ENCODE results near the gene DLGAP4.

The DLGAP4 gene

DNA sequence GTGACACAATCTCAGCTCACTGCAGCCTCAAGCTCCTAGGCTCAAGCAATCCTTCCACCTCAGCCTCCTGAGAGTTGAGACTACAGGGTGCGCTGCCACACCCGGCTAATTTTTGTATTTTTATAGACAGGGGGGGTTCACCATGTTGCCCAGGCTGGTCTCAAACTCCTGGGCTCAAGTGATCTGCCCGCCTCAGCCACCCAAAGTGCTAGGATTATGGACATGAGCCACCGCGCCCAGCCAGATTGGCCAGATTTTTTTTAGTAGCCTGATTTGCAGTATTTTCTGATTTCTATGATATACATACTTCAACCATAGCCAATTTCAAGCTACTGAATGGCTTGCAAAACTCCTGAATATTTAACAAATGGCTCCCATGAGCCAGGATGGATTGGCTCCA lies 21.4 kb upstream of the DLGAP4 start:
- TF ChIP-seq GLIS3 (CRISPR knock-in tag; IDR thresholded peaks at IDR 0.05) (no peak), TCF4 (CRISPR knock-in tag; IDR thresholded peaks at IDR 0.05; ENCODE audit: borderline replicate concordance) (no peak), ZNF8 (CRISPR knock-in tag; IDR thresholded peaks at IDR 0.05) (no peak), TOX (CRISPR knock-in tag; IDR thresholded peaks at IDR 0.05; ENCODE audit: borderline replicate concordance) (no peak), ZFP3 (CRISPR knock-in tag; IDR thresholded peaks at IDR 0.05) (no peak)
- TF ChIP-seq, protein P1, sequence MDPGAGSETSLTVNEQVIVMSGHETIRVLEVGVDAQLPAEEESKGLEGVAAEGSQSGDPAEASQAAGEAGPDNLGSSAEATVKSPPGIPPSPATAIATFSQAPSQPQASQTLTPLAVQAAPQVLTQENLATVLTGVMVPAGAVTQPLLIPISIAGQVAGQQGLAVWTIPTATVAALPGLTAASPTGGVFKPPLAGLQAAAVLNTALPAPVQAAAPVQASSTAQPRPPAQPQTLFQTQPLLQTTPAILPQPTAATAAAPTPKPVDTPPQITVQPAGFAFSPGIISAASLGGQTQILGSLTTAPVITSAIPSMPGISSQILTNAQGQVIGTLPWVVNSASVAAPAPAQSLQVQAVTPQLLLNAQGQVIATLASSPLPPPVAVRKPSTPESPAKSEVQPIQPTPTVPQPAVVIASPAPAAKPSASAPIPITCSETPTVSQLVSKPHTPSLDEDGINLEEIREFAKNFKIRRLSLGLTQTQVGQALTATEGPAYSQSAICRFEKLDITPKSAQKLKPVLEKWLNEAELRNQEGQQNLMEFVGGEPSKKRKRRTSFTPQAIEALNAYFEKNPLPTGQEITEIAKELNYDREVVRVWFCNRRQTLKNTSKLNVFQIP (CRISPR knock-in tag; IDR thresholded peaks at IDR 0.05; ENCODE audit: borderline replicate concordance, low read depth), result no peak
- TF ChIP-seq, protein P2, sequence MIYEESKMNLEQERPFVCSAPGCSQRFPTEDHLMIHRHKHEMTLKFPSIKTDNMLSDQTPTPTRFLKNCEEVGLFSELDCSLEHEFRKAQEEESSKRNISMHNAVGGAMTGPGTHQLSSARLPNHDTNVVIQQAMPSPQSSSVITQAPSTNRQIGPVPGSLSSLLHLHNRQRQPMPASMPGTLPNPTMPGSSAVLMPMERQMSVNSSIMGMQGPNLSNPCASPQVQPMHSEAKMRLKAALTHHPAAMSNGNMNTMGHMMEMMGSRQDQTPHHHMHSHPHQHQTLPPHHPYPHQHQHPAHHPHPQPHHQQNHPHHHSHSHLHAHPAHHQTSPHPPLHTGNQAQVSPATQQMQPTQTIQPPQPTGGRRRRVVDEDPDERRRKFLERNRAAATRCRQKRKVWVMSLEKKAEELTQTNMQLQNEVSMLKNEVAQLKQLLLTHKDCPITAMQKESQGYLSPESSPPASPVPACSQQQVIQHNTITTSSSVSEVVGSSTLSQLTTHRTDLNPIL (CRISPR knock-in tag; IDR thresholded peaks at IDR 0.05; ENCODE audit: low read depth), result no peak
- ATAC-seq, result no peak

DNA sequence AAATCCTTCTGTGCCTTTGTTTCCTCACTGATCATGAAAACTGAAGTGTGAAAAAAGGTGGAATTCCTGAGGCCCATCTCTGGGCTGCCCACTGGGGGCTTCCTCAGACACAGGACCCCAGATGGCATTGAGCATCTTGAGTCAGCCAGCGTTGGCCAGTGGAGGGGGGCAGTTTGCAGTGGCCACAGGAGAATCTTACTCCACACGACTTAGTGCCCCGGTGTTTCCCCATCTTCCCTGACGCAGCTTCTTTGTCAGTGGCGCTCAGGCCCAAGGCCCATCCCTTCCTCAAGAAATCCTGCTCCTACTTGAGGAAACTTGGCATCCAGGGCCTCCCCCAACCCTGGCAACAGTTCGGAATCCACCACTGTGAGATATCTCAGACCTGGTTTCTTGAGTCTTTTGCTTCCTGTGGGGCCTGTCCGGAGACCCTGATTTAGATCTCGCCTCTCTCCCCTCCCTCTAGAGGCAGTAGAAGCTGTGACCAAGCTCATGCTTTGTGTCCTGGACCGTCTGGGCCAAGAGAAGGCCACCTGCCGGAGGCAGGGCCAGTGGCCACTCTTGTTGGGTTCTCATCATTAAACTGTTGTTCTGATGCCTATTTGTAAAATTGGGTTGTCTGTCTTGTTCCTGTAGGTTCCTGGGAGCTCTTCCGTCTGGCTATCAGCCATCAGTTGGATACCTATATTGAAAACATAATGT lies 20.2 kb upstream of the DLGAP4 start:
- TF ChIP-seq PPARA (CRISPR knock-in tag; IDR thresholded peaks at IDR 0.05; ENCODE audit: borderline replicate concordance) (no peak), RARB (CRISPR knock-in tag; IDR thresholded peaks at IDR 0.05) (no peak), SNAI2 (CRISPR knock-in tag; IDR thresholded peaks at IDR 0.05) (no peak), ZFP3 (CRISPR knock-in tag; IDR thresholded peaks at IDR 0.05) (no peak), ISL1 (CRISPR knock-in tag; IDR thresholded peaks at IDR 0.05) (no peak), ZNF8 (CRISPR knock-in tag; IDR thresholded peaks at IDR 0.05) (no peak), TCF4 (CRISPR knock-in tag; IDR thresholded peaks at IDR 0.05; ENCODE audit: borderline replicate concordance) (no peak), ZC3H10 (CRISPR knock-in tag; IDR thresholded peaks at IDR 0.05) (no peak), ESRRG (CRISPR knock-in tag; IDR thresholded peaks at IDR 0.05) (no peak), ZFP30 (CRISPR knock-in tag; IDR thresholded peaks at IDR 0.05) (no peak), BACH2 (CRISPR knock-in tag; IDR thresholded peaks at IDR 0.05; ENCODE audit: borderline replicate concordance) (no peak), OSR1 (CRISPR knock-in tag; IDR thresholded peaks at IDR 0.05) (no peak)
- TF ChIP-seq, protein P3, sequence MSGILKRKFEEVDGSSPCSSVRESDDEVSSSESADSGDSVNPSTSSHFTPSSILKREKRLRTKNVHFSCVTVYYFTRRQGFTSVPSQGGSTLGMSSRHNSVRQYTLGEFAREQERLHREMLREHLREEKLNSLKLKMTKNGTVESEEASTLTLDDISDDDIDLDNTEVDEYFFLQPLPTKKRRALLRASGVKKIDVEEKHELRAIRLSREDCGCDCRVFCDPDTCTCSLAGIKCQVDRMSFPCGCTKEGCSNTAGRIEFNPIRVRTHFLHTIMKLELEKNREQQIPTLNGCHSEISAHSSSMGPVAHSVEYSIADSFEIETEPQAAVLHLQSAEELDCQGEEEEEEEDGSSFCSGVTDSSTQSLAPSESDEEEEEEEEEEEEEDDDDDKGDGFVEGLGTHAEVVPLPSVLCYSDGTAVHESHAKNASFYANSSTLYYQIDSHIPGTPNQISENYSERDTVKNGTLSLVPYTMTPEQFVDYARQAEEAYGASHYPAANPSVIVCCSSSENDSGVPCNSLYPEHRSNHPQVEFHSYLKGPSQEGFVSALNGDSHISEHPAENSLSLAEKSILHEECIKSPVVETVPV (CRISPR knock-in tag; IDR thresholded peaks at IDR 0.05), result no peak
- TF ChIP-seq, protein P4, sequence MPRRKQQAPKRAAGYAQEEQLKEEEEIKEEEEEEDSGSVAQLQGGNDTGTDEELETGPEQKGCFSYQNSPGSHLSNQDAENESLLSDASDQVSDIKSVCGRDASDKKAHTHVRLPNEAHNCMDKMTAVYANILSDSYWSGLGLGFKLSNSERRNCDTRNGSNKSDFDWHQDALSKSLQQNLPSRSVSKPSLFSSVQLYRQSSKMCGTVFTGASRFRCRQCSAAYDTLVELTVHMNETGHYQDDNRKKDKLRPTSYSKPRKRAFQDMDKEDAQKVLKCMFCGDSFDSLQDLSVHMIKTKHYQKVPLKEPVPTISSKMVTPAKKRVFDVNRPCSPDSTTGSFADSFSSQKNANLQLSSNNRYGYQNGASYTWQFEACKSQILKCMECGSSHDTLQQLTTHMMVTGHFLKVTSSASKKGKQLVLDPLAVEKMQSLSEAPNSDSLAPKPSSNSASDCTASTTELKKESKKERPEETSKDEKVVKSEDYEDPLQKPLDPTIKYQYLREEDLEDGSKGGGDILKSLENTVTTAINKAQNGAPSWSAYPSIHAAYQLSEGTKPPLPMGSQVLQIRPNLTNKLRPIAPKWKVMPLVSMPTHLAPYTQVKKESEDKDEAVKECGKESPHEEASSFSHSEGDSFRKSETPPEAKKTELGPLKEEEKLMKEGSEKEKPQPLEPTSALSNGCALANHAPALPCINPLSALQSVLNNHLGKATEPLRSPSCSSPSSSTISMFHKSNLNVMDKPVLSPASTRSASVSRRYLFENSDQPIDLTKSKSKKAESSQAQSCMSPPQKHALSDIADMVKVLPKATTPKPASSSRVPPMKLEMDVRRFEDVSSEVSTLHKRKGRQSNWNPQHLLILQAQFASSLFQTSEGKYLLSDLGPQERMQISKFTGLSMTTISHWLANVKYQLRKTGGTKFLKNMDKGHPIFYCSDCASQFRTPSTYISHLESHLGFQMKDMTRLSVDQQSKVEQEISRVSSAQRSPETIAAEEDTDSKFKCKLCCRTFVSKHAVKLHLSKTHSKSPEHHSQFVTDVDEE (CRISPR knock-in tag; IDR thresholded peaks at IDR 0.05), result no peak
- TF ChIP-seq, protein P1 (CRISPR knock-in tag; IDR thresholded peaks at IDR 0.05; ENCODE audit: borderline replicate concordance, low read depth), result no peak
- no peak for ATAC-seq

DNA sequence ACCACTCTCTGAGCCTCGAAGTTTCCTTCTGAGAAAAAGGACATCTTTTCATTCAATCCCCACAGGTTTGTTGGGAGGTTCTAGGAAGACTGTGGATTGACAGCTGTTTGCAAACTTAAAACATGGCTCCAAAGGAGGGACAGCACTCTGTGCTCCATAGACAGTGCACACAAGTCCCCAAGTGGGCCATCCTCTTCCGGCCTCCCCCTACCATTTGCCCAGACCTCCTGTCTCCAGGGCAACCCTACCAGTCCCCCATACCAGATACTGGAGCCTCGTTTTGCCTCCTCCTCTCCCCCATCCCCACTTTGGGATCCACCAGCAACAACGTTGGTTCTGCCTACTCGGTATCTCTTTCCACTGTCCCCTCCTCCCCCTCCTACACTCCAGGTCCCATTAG lies 8.5 kb upstream of the DLGAP4 start:
- TF ChIP-seq CSDC2 (CRISPR knock-in tag; IDR thresholded peaks at IDR 0.05), result no peak
- TF ChIP-seq ZNF565 (CRISPR knock-in tag; conservative IDR thresholded peaks at IDR 0.05; ENCODE audit: low read depth), result no peak
- TF ChIP-seq ARNTL (CRISPR knock-in tag; IDR thresholded peaks at IDR 0.05; ENCODE audit: borderline replicate concordance, low read depth), result no peak
- TF ChIP-seq, protein P4 (CRISPR knock-in tag; IDR thresholded peaks at IDR 0.05), result no peak
- TF ChIP-seq, protein P2 (CRISPR knock-in tag; IDR thresholded peaks at IDR 0.05; ENCODE audit: low read depth), result no peak
- TF ChIP-seq TOX (CRISPR knock-in tag; IDR thresholded peaks at IDR 0.05; ENCODE audit: borderline replicate concordance), result no peak
- TF ChIP-seq, protein P3 (CRISPR knock-in tag; IDR thresholded peaks at IDR 0.05), result no peak
- no peak for TF ChIP-seq RARB (CRISPR knock-in tag; IDR thresholded peaks at IDR 0.05)
- TF ChIP-seq ZFP30 (CRISPR knock-in tag; IDR thresholded peaks at IDR 0.05), result no peak
- no peak for ATAC-seq

Data from SK-N-SH treated with all-trans-retinoic acid at 6 μM for 48 hours (cell line).